ENCODE measurements around the gene CTNNA3. TPM values are rescaled to one million over a fixed set of nuclear protein-coding genes. Genes with fewer than 3 reads are reported as not detected.

Gene CTNNA3
- total RNA-seq, 1 donor from 2014 or later: 15.5 TPM

GRCh38 chr10:66639371-66639770 is 1056.6 kb downstream of the CTNNA3 start:
- DNase-seq: no peak

GRCh38 chr10:66637273-66638036 is 1058.5 kb downstream of the CTNNA3 start:
- DNase-seq: no peak

- DNase-seq: no peak
Observed at GRCh38 chr10:66629996-66630395, 1066.0 kb downstream of the CTNNA3 start.

GRCh38 chr10:66627156-66627555 is 1068.8 kb downstream of the CTNNA3 start:
- peak; percentile 2 for DNase-seq

- no peak for DNase-seq
Observed at GRCh38 chr10:66625709-66626590, 1070.0 kb downstream of the CTNNA3 start.

GRCh38 chr10:66622050-66622449 is 1073.9 kb downstream of the CTNNA3 start:
- DNase-seq: no peak

- no peak for DNase-seq
Observed at GRCh38 chr10:66604195-66604594, 1091.8 kb downstream of the CTNNA3 start.

- no peak for DNase-seq
Observed at GRCh38 chr10:66591865-66592264, 1104.1 kb downstream of the CTNNA3 start.

GRCh38 chr10:66587680-66588050 is 1108.3 kb downstream of the CTNNA3 start:
- no peak for DNase-seq

- DNase-seq: peak; percentile 5
Observed at GRCh38 chr10:66586897-66587679, 1108.9 kb downstream of the CTNNA3 start.

GRCh38 chr10:66586073-66586472 is 1109.9 kb downstream of the CTNNA3 start:
- DNase-seq: peak; percentile 48

GRCh38 chr10:66575251-66575855 is 1120.6 kb downstream of the CTNNA3 start:
- peak; percentile 29 for DNase-seq

GRCh38 chr10:66572700-66573099 is 1123.3 kb downstream of the CTNNA3 start:
- no peak for DNase-seq

- no peak for DNase-seq
Observed at GRCh38 chr10:66565999-66566398, 1130.0 kb downstream of the CTNNA3 start.

- DNase-seq: no peak
Observed at GRCh38 chr10:66564287-66564686, 1131.7 kb downstream of the CTNNA3 start.

GRCh38 chr10:66555061-66555460 is 1140.9 kb downstream of the CTNNA3 start:
- DNase-seq: peak; percentile 34

GRCh38 chr10:66552331-66552730 is 1143.7 kb downstream of the CTNNA3 start:
- no peak for DNase-seq

GRCh38 chr10:66550351-66550750 is 1145.6 kb downstream of the CTNNA3 start:
- no peak for DNase-seq

- no peak for DNase-seq
Observed at GRCh38 chr10:66538908-66539307, 1157.1 kb downstream of the CTNNA3 start.

GRCh38 chr10:66538371-66538770 is 1157.6 kb downstream of the CTNNA3 start:
- DNase-seq: no peak

GRCh38 chr10:66537186-66537585 is 1158.8 kb downstream of the CTNNA3 start:
- no peak for DNase-seq

GRCh38 chr10:66535439-66535838 is 1160.6 kb downstream of the CTNNA3 start:
- no peak for DNase-seq
